Ishikawa (cell line): ENCODE measurements around the gene SIKE1.

ENCODE experiments used
- CEBPB ChIP-seq: IDR thresholded peaks from 2 replicates; pipeline ENCODE4 v1.6.1; 2012
- RAD21 ChIP-seq: IDR thresholded peaks from 2 replicates; pipeline ENCODE4 v1.6.1; 2012; ENCODE audit warnings: low read depth
- TF ChIP-seq, protein P1 (sequence below): IDR thresholded peaks from 2 replicates; pipeline ENCODE4 v1.6.1; 2012

DNA sequence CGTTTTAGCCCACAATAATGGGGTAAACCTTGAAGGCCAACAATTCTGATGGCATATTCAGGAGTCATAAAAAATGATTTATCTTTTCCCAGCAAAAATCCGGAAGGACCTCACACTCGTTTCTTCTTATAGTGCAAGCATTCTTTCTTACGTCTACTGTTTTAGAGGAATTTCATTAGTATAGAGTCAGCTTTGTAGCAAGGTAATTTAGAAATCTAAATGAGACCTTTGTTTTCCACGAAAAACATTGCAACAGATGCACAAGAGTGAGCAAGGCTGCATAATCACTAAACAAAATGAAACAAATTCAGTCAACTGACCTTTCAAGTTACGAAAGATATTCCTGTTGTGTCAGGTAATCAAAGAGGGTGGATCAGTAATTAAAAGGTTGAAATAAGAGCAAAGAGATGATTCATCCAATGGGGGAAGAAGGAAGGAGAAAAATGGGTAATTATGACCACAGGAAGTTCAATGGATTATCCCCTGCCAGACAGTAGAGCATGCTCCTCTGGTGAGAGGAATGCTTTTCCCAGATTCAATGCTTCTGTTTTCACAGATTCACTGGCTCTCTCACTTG, 22.1 kb downstream of the SIKE1 start:
- TF ChIP-seq, protein P1, sequence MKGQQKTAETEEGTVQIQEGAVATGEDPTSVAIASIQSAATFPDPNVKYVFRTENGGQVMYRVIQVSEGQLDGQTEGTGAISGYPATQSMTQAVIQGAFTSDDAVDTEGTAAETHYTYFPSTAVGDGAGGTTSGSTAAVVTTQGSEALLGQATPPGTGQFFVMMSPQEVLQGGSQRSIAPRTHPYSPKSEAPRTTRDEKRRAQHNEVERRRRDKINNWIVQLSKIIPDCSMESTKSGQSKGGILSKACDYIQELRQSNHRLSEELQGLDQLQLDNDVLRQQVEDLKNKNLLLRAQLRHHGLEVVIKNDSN, result no peak
- TF ChIP-seq RAD21 (no peak), CEBPB (no peak)
